Measurements from ENCODE around the gene TTN. TPM values are rescaled to one million over a fixed set of nuclear protein-coding genes. Genes with fewer than 3 reads are reported as not detected.

The TTN gene
- total RNA-seq, 4 donors from 2014 or later = 9.3 to 59.8 (median 29.4) TPM

GRCh38 chr2:178644919-178645318, 162.3 kb downstream of the TTN start:
- no peak for TF ChIP-seq CTCF (IDR thresholded peaks at IDR 0.05; ENCODE audit: low read depth)

GRCh38 chr2:178641498-178641897, 165.7 kb downstream of the TTN start:
- TF ChIP-seq CTCF (IDR thresholded peaks at IDR 0.05; ENCODE audit: low read depth) = no peak

- no peak for TF ChIP-seq CTCF (IDR thresholded peaks at IDR 0.05; ENCODE audit: low read depth)
Observed at GRCh38 chr2:178635897-178636296, 171.3 kb downstream of the TTN start.

- no peak for TF ChIP-seq CTCF (IDR thresholded peaks at IDR 0.05; ENCODE audit: low read depth)
Observed at GRCh38 chr2:178632729-178633128, 174.5 kb downstream of the TTN start.

- no peak for TF ChIP-seq CTCF (IDR thresholded peaks at IDR 0.05; ENCODE audit: low read depth)
Observed at GRCh38 chr2:178630581-178630980, 176.6 kb downstream of the TTN start.

GRCh38 chr2:178629463-178629862, 177.8 kb downstream of the TTN start:
- no peak for TF ChIP-seq CTCF (IDR thresholded peaks at IDR 0.05; ENCODE audit: low read depth)

- TF ChIP-seq CTCF (IDR thresholded peaks at IDR 0.05; ENCODE audit: low read depth) = no peak
Observed at GRCh38 chr2:178628605-178629004, 178.6 kb downstream of the TTN start.
